HFFc6 (cell line): ENCODE measurements around the gene ARFGAP3. TPM values are rescaled to one million over a fixed set of nuclear protein-coding genes. Genes with fewer than 3 reads are reported as not detected.

ENCODE experiments used
- DNase-seq: peaks from one replicate; pipeline ENCODE4 v3.0.0-alpha.2; 2018
- H3K27ac Mint-ChIP-seq: 2 replicates; pipeline ENCODE4 v1.8.0; 2020; ENCODE audit warnings: mild to moderate bottlenecking, mixed read lengths
- H3K27me3 Mint-ChIP-seq: 2 replicates; pipeline ENCODE4 v1.8.0; 2021; ENCODE audit warnings: mild to moderate bottlenecking, moderate library complexity, mixed read lengths; ENCODE audit not compliant: insufficient read depth
- H3K36me3 Mint-ChIP-seq: 2 replicates; pipeline ENCODE4 v1.8.0; 2021; ENCODE audit warnings: low read depth, mixed read lengths
- H3K4me1 Mint-ChIP-seq: 2 replicates; pipeline ENCODE4 v1.8.0; 2020; ENCODE audit warnings: low read depth, mixed read lengths
- H3K4me3 Mint-ChIP-seq: 2 replicates; pipeline ENCODE4 v1.8.0; 2020; ENCODE audit warnings: mild to moderate bottlenecking, moderate library complexity, mixed read lengths
- H3K9me3 Mint-ChIP-seq: 2 replicates; pipeline ENCODE4 v1.8.0; 2020; ENCODE audit warnings: mild to moderate bottlenecking, mixed read lengths
- CTCF ChIP-seq: fragments of 200-600 bp; sonication (generic); IDR thresholded peaks from 2 replicates; pipeline ENCODE4 v1.5.0; 2021; ENCODE audit warnings: antibody characterized with exemption, mild to moderate bottlenecking
- total RNA-seq, 6 experiments: library from RNA; stranded (reverse); fragmentation: NEBNext Ultra II Directional; extraction: Animal tissue kit (Norgen Biotek cat#: 25700); gene quantifications; 2 replicates in 1 of 6; 3 replicates in 5 of 6; pipeline ENCODE4 v1.2.3, GENCODE V29; 2021

ARFGAP3 gene
- total RNA-seq, 6 experiments from 2014 or later: 62.6 to 77.7 (median 66.8) TPM

GRCh38 chr22:42901790-42902508 lies 44.9 kb upstream of the ARFGAP3 start:
- H3K4me3 Mint-ChIP-seq: no peak overlapping the region
- no peak for DNase-seq
- no peak overlapping the region; the same call in 1 of the 2 replicates for H3K27ac Mint-ChIP-seq
- H3K4me1 Mint-ChIP-seq: no peaks in the 10 kb centered on the region; the same call in 1 of the 2 replicates
- H3K36me3 Mint-ChIP-seq: no peaks in the 10 kb centered on the region
- H3K9me3 Mint-ChIP-seq: no peaks in the 10 kb centered on the region
- H3K27me3 Mint-ChIP-seq: peaks cover 6% of the 10 kb centered on the region
- TF ChIP-seq CTCF: peak; percentile 67

- no peak for DNase-seq
- H3K36me3 Mint-ChIP-seq: no peaks in the 10 kb centered on the region
- no peaks in the 10 kb centered on the region for H3K4me1 Mint-ChIP-seq
- no peaks in the 10 kb centered on the region for H3K9me3 Mint-ChIP-seq
- no peak for TF ChIP-seq CTCF
- H3K27me3 Mint-ChIP-seq: peaks cover 6% of the 10 kb centered on the region
- H3K27ac Mint-ChIP-seq: no peak overlapping the region
- no peak overlapping the region for H3K4me3 Mint-ChIP-seq
These were observed 40.9 kb upstream of the ARFGAP3 start for GRCh38 chr22:42897960-42898359.

- Mint-ChIP-seq H3K27me3 (peaks cover 6% of the 10 kb centered on the region), H3K4me1 (no peaks in the 10 kb centered on the region), H3K4me3 (no peak overlapping the region), H3K27ac (no peak overlapping the region), H3K36me3 (no peaks in the 10 kb centered on the region; the same call in 1 of the 2 replicates), H3K9me3 (no peaks in the 10 kb centered on the region)
- no peak for TF ChIP-seq CTCF
- DNase-seq: no peak
These were observed 38.5 kb upstream of the ARFGAP3 start for GRCh38 chr22:42895541-42895981.

GRCh38 chr22:42895087-42895486 lies 38.0 kb upstream of the ARFGAP3 start:
- H3K4me1 Mint-ChIP-seq: no peaks in the 10 kb centered on the region
- H3K27ac Mint-ChIP-seq: no peak overlapping the region
- H3K27me3 Mint-ChIP-seq: peaks cover 6% of the 10 kb centered on the region

GRCh38 chr22:42893371-42894150 lies 36.5 kb upstream of the ARFGAP3 start:
- Mint-ChIP-seq H3K9me3 (no peaks in the 10 kb centered on the region), H3K4me3 (no peak overlapping the region), H3K36me3 (peaks cover 6% of the 10 kb centered on the region; the same call in 1 of the 2 replicates), H3K4me1 (no peaks in the 10 kb centered on the region), H3K27ac (no peak overlapping the region), H3K27me3 (peaks cover 4% of the 10 kb centered on the region; the same call in 1 of the 2 replicates)
- TF ChIP-seq CTCF: no peak
- DNase-seq: no peak

More at GRCh38 chr22:42895087-42895486, 38.0 kb upstream of the ARFGAP3 start:
- no peak for TF ChIP-seq CTCF
- Mint-ChIP-seq H3K9me3 (no peaks in the 10 kb centered on the region), H3K4me3 (no peak overlapping the region), H3K36me3 (no peaks in the 10 kb centered on the region; the same call in 1 of the 2 replicates)
- DNase-seq: no peak
